Chondrocyte (in vitro differentiated cells): Measurements from ENCODE around the gene WDR20. TPM values are rescaled to one million over a fixed set of nuclear protein-coding genes. Genes with fewer than 3 reads are reported as not detected.

Source experiments
- DNase-seq: peaks from one replicate; pipeline ENCODE4 v3.0.0; 2021; ENCODE audit warnings: mixed read lengths, low spot score
- H3K27ac Mint-ChIP-seq: one replicate; pipeline ENCODE4 v1.8.0; 2021; ENCODE audit warnings: mild to moderate bottlenecking, moderate library complexity, mixed read lengths; ENCODE audit not compliant: unreplicated experiment
- H3K27me3 Mint-ChIP-seq: 2 replicates; pipeline ENCODE4 v1.8.0; 2021; ENCODE audit warnings: low read depth, mixed read lengths
- H3K36me3 Mint-ChIP-seq: 2 replicates; pipeline ENCODE4 v1.8.0; 2021; ENCODE audit warnings: low read depth, mixed read lengths
- H3K4me1 Mint-ChIP-seq: 2 replicates; pipeline ENCODE4 v1.8.0; 2021; ENCODE audit warnings: low read depth, mild to moderate bottlenecking, mixed read lengths
- H3K4me3 Mint-ChIP-seq: one replicate; pipeline ENCODE4 v1.8.0; 2021; ENCODE audit warnings: mild to moderate bottlenecking, moderate library complexity, mixed read lengths; ENCODE audit not compliant: unreplicated experiment
- H3K9me3 Mint-ChIP-seq: 2 replicates; pipeline ENCODE4 v1.8.0; 2021; ENCODE audit warnings: low read depth, mixed read lengths
- total RNA-seq: library from RNA; stranded (reverse); gene quantifications from 3 replicates; pipeline ENCODE4 v1.2.1, GENCODE V29; 2021
- TF ChIP-seq, protein P1 (sequence below): fragments of 200-600 bp; sonication (generic); IDR thresholded peaks from 2 replicates; pipeline ENCODE4 v1.5.0; 2021; ENCODE audit warnings: antibody characterized with exemption, mild to moderate bottlenecking, moderate library complexity

The WDR20 gene
- total RNA-seq, 1 donor from 2014 or later: 23.0 TPM

DNA sequence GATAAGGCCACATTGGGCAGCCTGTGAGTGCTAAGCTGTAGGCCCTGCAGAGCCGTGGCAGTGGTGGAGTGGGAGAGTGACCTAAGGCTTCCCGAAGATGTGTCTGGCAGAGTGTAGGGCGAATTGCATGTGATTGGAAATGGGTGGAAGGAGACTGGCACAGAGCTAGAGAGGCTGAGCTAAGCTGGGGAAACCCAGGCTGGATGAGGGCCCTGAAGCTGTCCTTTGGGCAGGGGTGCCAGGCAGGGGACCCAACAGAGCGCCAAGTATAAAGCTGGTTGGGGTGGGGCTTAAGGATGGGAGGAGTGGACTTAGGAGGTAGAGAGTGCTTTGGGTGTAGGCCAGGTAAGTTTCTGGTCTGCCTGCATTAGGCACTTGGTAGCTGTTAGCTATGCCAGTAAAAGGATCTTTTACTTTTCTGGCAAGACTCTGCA lies 47.9 kb downstream of the WDR20 start:
- DNase-seq: no peak
- no peaks in the 10 kb centered on the region for H3K27me3 Mint-ChIP-seq
- no peaks in the 10 kb centered on the region for H3K9me3 Mint-ChIP-seq
- peak overlapping the region; percentile 95 for H3K27ac Mint-ChIP-seq
- H3K36me3 Mint-ChIP-seq: no peaks in the 10 kb centered on the region
- no peak overlapping the region for H3K4me3 Mint-ChIP-seq
- TF ChIP-seq, protein P1, sequence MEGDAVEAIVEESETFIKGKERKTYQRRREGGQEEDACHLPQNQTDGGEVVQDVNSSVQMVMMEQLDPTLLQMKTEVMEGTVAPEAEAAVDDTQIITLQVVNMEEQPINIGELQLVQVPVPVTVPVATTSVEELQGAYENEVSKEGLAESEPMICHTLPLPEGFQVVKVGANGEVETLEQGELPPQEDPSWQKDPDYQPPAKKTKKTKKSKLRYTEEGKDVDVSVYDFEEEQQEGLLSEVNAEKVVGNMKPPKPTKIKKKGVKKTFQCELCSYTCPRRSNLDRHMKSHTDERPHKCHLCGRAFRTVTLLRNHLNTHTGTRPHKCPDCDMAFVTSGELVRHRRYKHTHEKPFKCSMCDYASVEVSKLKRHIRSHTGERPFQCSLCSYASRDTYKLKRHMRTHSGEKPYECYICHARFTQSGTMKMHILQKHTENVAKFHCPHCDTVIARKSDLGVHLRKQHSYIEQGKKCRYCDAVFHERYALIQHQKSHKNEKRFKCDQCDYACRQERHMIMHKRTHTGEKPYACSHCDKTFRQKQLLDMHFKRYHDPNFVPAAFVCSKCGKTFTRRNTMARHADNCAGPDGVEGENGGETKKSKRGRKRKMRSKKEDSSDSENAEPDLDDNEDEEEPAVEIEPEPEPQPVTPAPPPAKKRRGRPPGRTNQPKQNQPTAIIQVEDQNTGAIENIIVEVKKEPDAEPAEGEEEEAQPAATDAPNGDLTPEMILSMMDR: no peak
- peaks cover 45% of the 10 kb centered on the region for H3K4me1 Mint-ChIP-seq

DNA sequence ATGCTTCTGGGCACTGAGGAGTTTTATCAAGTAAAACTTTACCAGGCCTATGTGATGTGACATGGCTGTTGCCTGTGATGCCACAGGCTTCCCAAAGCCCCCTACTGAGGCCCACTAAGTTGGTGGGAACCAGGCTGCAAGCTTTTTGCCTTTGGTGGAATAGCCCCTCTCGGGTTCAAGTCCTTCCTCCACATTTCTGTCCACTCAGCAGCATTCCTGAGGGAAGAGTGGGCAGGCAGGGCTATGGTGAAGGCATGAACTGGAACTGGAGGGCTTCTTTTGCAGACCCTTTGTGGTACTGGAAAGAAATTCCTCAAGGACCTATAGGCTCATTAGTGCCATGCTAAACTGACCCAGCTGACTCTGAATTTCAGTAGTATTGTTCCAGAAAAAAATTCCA lies 48.5 kb downstream of the WDR20 start:
- no peaks in the 10 kb centered on the region for H3K27me3 Mint-ChIP-seq
- H3K4me1 Mint-ChIP-seq: peaks cover 42% of the 10 kb centered on the region
- H3K4me3 Mint-ChIP-seq: no peak overlapping the region
- no peak for DNase-seq
- H3K36me3 Mint-ChIP-seq: no peaks in the 10 kb centered on the region
- TF ChIP-seq, protein P1: no peak
- H3K27ac Mint-ChIP-seq: no peak overlapping the region
- H3K9me3 Mint-ChIP-seq: no peaks in the 10 kb centered on the region

DNA sequence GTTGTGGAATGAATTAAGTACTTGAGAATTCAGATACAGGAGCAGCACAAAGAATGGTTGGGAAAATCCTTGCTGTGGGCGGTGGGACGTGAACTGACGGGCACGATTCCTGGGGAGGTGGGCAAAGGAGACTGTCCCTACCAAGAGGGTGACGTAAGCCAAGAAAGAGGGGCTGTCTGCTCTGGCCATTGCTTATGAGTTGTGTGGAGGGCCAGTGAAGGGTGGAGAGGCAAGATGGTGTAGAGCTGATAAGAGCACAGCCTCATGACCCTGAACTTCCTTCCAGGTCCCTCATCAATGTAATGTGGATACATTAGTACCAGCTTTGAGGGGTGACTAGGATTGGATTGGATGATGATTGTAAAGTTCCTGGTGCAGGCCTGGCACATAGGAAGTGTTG lies 50.2 kb downstream of the WDR20 start:
- H3K4me1 Mint-ChIP-seq: peaks cover 30% of the 10 kb centered on the region
- TF ChIP-seq, protein P1: no peak

DNA sequence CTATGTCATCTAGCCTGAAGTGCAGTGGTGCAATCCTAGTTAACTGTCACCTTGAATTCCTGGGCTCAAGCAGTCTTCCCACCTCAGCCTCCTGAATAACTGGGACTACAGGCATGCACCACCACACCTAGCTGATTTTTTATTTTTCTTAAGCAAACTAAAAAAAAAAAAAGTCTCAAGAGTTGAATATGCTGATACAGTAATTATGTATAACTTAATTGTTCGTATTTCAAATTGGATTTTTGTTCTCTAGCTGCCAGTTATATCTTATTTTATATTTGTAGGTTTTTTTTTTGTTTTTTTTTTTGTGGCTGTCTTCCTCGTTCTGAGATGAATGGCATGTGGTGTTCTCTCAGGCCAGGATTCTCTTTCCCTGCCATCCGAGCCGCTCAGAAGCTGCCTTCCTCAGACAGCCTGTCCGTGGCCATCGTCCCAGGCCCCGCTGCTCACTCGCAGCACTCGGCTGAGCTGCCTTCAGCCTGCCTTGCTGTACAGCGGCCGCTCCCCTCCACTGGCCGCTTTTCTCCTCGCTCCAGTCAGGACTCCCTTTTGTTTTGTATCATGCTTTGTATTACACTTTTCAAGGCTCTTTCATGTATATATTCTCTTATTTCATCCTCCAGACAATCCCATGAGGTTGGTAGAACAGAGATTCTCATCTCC lies 53.3 kb downstream of the WDR20 start:
- H3K27ac Mint-ChIP-seq: peak overlapping the region; percentile 52
- no peaks in the 10 kb centered on the region for H3K9me3 Mint-ChIP-seq
- H3K4me1 Mint-ChIP-seq: peaks cover 6% of the 10 kb centered on the region
- TF ChIP-seq, protein P1: no peak
- no peak overlapping the region for H3K4me3 Mint-ChIP-seq
- peaks cover 7% of the 10 kb centered on the region for H3K36me3 Mint-ChIP-seq
- no peaks in the 10 kb centered on the region for H3K27me3 Mint-ChIP-seq
- DNase-seq: no peak

More for the DNA sequence above, 50.2 kb downstream of the WDR20 start:
- no peak overlapping the region for H3K4me3 Mint-ChIP-seq
- no peaks in the 10 kb centered on the region for H3K36me3 Mint-ChIP-seq
- H3K27me3 Mint-ChIP-seq: no peaks in the 10 kb centered on the region
- no peak for DNase-seq
- no peaks in the 10 kb centered on the region for H3K9me3 Mint-ChIP-seq
- H3K27ac Mint-ChIP-seq: no peak overlapping the region

DNA sequence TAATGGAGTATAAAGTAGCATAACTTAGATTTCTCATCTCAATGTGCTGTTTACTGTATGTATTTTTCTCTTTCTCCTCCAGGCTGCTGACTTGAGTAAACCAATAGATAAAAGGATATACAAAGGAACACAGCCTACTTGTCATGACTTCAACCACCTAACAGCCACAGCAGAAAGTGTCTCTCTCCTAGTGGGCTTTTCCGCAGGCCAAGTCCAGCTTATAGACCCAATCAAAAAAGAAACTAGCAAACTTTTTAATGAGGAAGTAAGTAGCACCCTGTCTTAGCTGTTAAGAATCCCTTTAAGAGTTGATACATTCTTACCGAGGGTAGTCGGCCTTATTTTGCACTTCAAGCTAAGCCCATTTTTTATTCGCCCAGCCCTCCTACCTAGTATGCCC lies 55.2 kb downstream of the WDR20 start:
- Mint-ChIP-seq H3K36me3 (peaks cover 10% of the 10 kb centered on the region), H3K4me1 (peaks cover 6% of the 10 kb centered on the region), H3K27me3 (no peaks in the 10 kb centered on the region), H3K27ac (no peak overlapping the region), H3K9me3 (no peaks in the 10 kb centered on the region), H3K4me3 (no peak overlapping the region)
- TF ChIP-seq, protein P1: no peak
- no peak for DNase-seq
